ENCODE data around the gene LLPH. TPM values are rescaled to one million over a fixed set of nuclear protein-coding genes. Genes with fewer than 3 reads are reported as not detected.
A peak's percentile ranks its signal among the peaks of the same experiment; 100 is the strongest.
"Not testable (repeated sequence)": the region's sequence is repeated elsewhere in the genome, so short reads cannot be mapped to it uniquely, and the experiment has no call there.

LLPH gene
- 32.3 and 38.2 TPM in 2 replicates for total RNA-seq (2022)
- Bru-seq, nascent RNA = percentile 82 among the genes with signal in this experiment
- BruChase-seq, experiment 1, labeled RNA remaining after a 2-hour chase = percentile 89 among the genes with signal in this experiment
- BruChase-seq, experiment 2, labeled RNA remaining after a 6-hour chase = percentile 85 among the genes with signal in this experiment
- long read RNA-seq, full-length matches to known transcripts = 62 of 77 reads
- long read RNA-seq, partial matches to known transcripts = 1 of 77 reads
- long read RNA-seq, other reads (novel, unspliced or antisense) = 14 of 77 reads

GRCh38 chr12:66130267-66131066 lies at the start of gene LLPH:
TSS of gene LLPH (minus strand) at chr12:66130750. CDS start at chr12:66129106, 1,644 bp downstream.
- H3K27me3 Mint-ChIP-seq (ENCODE audit: insufficient read depth, unreplicated experiment) = no peaks in the 10 kb centered on the region
- intact Hi-C loops (cut with micrococcal nuclease; ENCODE audit: unreplicated experiment) = loop anchor here (1.0 kb wide), 1 partner anchor 39 kb away; the partner anchor contains the start of gene TMBIM4
- POLR2A ChIA-PET = interaction anchor here (0.6 to 1.2 kb wide), 5 partner anchors 10 to 948 kb away, joined by 3 to 19 read pairs (median 4); partner anchors contain the start of genes HELB and TMBIM4

GRCh38 chr12:66176105-66176900 lies 45.8 kb upstream of the LLPH start:
- Mint-ChIP-seq H3K27me3 (ENCODE audit: insufficient read depth, unreplicated experiment) (peaks cover 8% of the 10 kb centered on the region), H3K4me3 (ENCODE audit: unreplicated experiment) (no peak overlapping the region), H3K4me1 (ENCODE audit: low read depth, unreplicated experiment) (no peaks in the 10 kb centered on the region), H3K27ac (ENCODE audit: unreplicated experiment) (no peak overlapping the region), H3K9me3 (ENCODE audit: unreplicated experiment) (no peaks in the 10 kb centered on the region), H3K36me3 (ENCODE audit: insufficient read depth, unreplicated experiment) (no peaks in the 10 kb centered on the region)
- peaks cover 5% of the 10 kb centered on the region; the same call in 1 of the 2 replicates for H3K9me3 ChIP-seq
- no peaks in the 10 kb centered on the region; the same call in 1 of the 2 replicates for H3K27me3 ChIP-seq (replicated peaks; ENCODE audit: control insufficient read depth, insufficient read depth, low read length)
- no peak for DNase-seq
- no TSS peak for BruUV-seq (replicated peaks)
- H3K36me3 ChIP-seq (ENCODE audit: control insufficient read depth, insufficient read depth, low read length) = no peaks in the 10 kb centered on the region
- intact Hi-C loops (cut with micrococcal nuclease; ENCODE audit: unreplicated experiment) = no loop called here
- H3K4me1 ChIP-seq = peaks cover 10% of the 10 kb centered on the region
- ChIA-PET POLR2A (no interaction called here), CTCF (interaction anchor here (0.6 to 0.7 kb wide), 2 partner anchors 11 to 26 kb away, joined by 3 read pairs; no protein-coding TSS in a partner anchor)
- no peak overlapping the region for H3K4me3 ChIP-seq (ENCODE audit: low read depth, low read length)
- no peak for TF ChIP-seq CTCF (IDR thresholded peaks at IDR 0.05; ENCODE audit: insufficient read depth in 1 of 2, low read depth in 1 of 2, low read length in 1 of 2, severe bottlenecking in 1 of 2, unreplicated experiment in 1 of 2)

More at GRCh38 chr12:66130267-66131066, at the start of gene LLPH:
- Mint-ChIP-seq H3K4me3 (ENCODE audit: unreplicated experiment) (peak within 1 kb of the TSS; percentile 81), H3K9me3 (ENCODE audit: unreplicated experiment) (no peaks in the 10 kb centered on the region), H3K27ac (ENCODE audit: unreplicated experiment) (peak within 1 kb of the TSS; percentile 31), H3K36me3 (ENCODE audit: insufficient read depth, unreplicated experiment) (peaks cover 51% of the 10 kb centered on the region), H3K4me1 (ENCODE audit: low read depth, unreplicated experiment) (peaks cover 20% of the 10 kb centered on the region)
- no peak for TF ChIP-seq CTCF (IDR thresholded peaks at IDR 0.05; ENCODE audit: insufficient read depth in 1 of 2, low read depth in 1 of 2, low read length in 1 of 2, severe bottlenecking in 1 of 2, unreplicated experiment in 1 of 2)
- Histone ChIP-seq H3K4me1 (peaks cover 9% of the 10 kb centered on the region; the same call in 1 of the 2 replicates), H3K36me3 (ENCODE audit: control insufficient read depth, insufficient read depth, low read length) (no peaks in the 10 kb centered on the region; the same call in 1 of the 2 replicates), H3K27me3 (replicated peaks; ENCODE audit: control insufficient read depth, insufficient read depth, low read length) (no peaks in the 10 kb centered on the region), H3K4me3 (ENCODE audit: low read depth, low read length) (peak within 1 kb of the TSS; percentile 81), H3K9me3 (no peaks in the 10 kb centered on the region)
- CTCF ChIA-PET = interaction anchor here (0.6 to 1.2 kb wide), 5 partner anchors 15 to 860 kb away, joined by 3 to 7 read pairs (median 4); no protein-coding TSS in a partner anchor
- DNase-seq = peak; percentile 91 to 93
- BruUV-seq (replicated peaks) = TSS peak; percentile 79

- H3K36me3 Mint-ChIP-seq (ENCODE audit: insufficient read depth, unreplicated experiment); H3K9me3 ChIP-seq; intact Hi-C loops (cut with micrococcal nuclease; ENCODE audit: unreplicated experiment); CTCF ChIA-PET; BruUV-seq (replicated peaks); H3K36me3 ChIP-seq (ENCODE audit: control insufficient read depth, insufficient read depth, low read length); H3K27me3 Mint-ChIP-seq (ENCODE audit: insufficient read depth, unreplicated experiment); H3K27me3 ChIP-seq (replicated peaks; ENCODE audit: control insufficient read depth, insufficient read depth, low read length); H3K4me3 ChIP-seq (ENCODE audit: low read depth, low read length); H3K4me1 Mint-ChIP-seq (ENCODE audit: low read depth, unreplicated experiment); H3K27ac Mint-ChIP-seq (ENCODE audit: unreplicated experiment); H3K4me3 Mint-ChIP-seq (ENCODE audit: unreplicated experiment); POLR2A ChIA-PET; H3K9me3 Mint-ChIP-seq (ENCODE audit: unreplicated experiment): not testable (repeated sequence)
- peaks cover 10% of the 10 kb centered on the region for H3K4me1 ChIP-seq
- peak in 1 of 2 experiments; percentile 33 for DNase-seq
Observed at GRCh38 chr12:66174391-66175325, 44.1 kb upstream of the LLPH start.
